GM10266 (cell line): ENCODE measurements around the gene DLAT.
A peak's percentile ranks its signal among the peaks of the same experiment; 100 is the strongest.

ENCODE experiments used
- DNase-seq: peaks from one replicate; pipeline ENCODE4 v3.0.0; 2012; ENCODE audit errors: extremely low spot score
- TF ChIP-seq, protein P1 (sequence below): IDR thresholded peaks from 2 replicates; pipeline ENCODE4 v1.5.1; 2012; ENCODE audit warnings: mild to moderate bottlenecking, low read depth; ENCODE audit not compliant: control insufficient read depth, insufficient read depth; ENCODE audit errors: missing control alignments

Gene DLAT

GRCh38 chr11:112024773-112025678 lies at the start of gene DLAT:
TSS of gene DLAT (plus strand) at chr11:112025408. CDS start at chr11:112025473, 65 bp downstream.
- TF ChIP-seq, protein P1, sequence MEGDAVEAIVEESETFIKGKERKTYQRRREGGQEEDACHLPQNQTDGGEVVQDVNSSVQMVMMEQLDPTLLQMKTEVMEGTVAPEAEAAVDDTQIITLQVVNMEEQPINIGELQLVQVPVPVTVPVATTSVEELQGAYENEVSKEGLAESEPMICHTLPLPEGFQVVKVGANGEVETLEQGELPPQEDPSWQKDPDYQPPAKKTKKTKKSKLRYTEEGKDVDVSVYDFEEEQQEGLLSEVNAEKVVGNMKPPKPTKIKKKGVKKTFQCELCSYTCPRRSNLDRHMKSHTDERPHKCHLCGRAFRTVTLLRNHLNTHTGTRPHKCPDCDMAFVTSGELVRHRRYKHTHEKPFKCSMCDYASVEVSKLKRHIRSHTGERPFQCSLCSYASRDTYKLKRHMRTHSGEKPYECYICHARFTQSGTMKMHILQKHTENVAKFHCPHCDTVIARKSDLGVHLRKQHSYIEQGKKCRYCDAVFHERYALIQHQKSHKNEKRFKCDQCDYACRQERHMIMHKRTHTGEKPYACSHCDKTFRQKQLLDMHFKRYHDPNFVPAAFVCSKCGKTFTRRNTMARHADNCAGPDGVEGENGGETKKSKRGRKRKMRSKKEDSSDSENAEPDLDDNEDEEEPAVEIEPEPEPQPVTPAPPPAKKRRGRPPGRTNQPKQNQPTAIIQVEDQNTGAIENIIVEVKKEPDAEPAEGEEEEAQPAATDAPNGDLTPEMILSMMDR = no peak
- peak; percentile 86 for DNase-seq

- no peak for DNase-seq
- TF ChIP-seq, protein P1 = no peak
These were observed 49.0 kb upstream of the DLAT start for GRCh38 chr11:111976119-111976766.

- TF ChIP-seq, protein P1 = no peak
- no peak for DNase-seq
These were observed 48.5 kb upstream of the DLAT start for GRCh38 chr11:111976767-111977145.

DNA sequence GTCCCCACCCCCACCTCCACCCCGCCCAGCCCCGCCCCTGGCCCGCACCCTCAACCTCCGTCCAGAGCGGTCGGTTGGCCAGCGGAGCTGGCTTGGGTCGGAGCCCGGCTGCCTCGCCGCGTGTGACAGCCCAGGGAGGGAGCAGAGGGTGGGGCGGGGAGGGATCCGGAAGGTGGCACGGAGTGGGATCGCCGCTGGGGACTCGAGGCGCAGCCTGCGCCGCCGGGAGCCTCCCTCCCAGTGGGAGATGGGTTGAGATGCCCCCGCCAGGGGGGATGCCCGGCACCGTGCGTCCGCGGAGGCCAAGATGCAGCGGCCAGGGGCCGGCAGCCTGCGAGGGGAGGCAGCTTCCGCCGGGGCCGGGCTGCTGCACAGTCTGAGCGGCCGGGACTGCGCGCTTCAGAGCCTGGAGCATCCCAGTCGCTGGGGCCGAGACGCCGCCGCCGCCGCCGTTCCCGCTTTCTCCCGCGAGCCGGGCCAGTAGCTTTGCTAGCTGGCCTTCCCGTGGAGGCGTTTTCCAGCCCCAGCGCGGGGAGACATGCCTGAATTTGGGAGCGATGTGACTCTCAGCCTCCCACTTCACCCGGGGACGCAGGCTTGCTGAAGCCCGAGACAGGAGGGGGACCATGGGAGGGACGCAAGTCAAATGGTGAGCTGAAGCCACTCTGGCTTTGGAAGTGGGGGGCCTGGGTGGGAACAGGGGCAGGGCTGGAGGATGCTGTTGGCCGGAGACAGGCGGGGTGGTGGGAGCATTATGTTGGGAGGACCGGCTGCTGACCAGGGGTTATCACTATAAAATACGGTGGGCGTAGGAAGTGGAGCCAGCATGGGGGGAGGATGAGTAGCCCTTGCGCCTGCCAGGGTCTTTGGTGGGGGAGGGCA lies 47.8 kb upstream of the DLAT start:
- TF ChIP-seq, protein P1 = no peak
- DNase-seq = no peak

GRCh38 chr11:111978028-111978771 lies 47.0 kb upstream of the DLAT start:
- no peak for DNase-seq
- TF ChIP-seq, protein P1 = no peak

DNA sequence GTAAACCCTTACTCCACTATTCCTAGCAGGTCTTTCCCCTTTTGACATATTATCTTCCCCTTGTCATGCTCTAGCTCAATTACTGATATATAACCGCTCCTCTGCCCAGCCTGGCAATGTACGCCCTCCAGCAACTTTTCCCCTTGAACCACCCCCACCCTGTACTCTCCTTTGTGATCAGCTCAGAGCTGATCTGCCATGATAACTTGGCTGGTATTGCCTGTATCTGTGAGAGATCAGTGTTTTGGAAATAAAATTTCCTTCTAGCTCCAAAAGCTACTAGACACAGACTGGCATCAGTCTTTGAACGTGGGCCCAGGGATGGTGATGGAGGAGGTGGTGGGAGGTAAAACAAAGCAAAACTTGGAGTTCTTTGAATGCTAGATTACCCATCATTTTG lies 45.1 kb upstream of the DLAT start:
- TF ChIP-seq, protein P1 = no peak

More for the DNA sequence above, 45.1 kb upstream of the DLAT start:
- DNase-seq = no peak
